ENCODE results near the gene DRGX. TPM values are rescaled to one million over a fixed set of nuclear protein-coding genes. Genes with fewer than 3 reads are reported as not detected.

DRGX gene
- total RNA-seq, 2 donors from 2014 or later, result not detected

- Histone ChIP-seq H3K36me3 (no peaks in the 10 kb centered on the region), H3K27ac (no peak overlapping the region), H3K4me3 (no peak overlapping the region), H3K9me3 (no peaks in the 10 kb centered on the region), H3K4me1 (ENCODE audit: control insufficient read depth in 1 of 2, low read depth in 2 of 2) (no peaks in the 10 kb centered on the region), H3K27me3 (replicated peaks; ENCODE audit: insufficient read depth) (no peaks in the 10 kb centered on the region)
- DNase-seq (ENCODE audit: low spot score), result no peak
- TF ChIP-seq, protein P1, sequence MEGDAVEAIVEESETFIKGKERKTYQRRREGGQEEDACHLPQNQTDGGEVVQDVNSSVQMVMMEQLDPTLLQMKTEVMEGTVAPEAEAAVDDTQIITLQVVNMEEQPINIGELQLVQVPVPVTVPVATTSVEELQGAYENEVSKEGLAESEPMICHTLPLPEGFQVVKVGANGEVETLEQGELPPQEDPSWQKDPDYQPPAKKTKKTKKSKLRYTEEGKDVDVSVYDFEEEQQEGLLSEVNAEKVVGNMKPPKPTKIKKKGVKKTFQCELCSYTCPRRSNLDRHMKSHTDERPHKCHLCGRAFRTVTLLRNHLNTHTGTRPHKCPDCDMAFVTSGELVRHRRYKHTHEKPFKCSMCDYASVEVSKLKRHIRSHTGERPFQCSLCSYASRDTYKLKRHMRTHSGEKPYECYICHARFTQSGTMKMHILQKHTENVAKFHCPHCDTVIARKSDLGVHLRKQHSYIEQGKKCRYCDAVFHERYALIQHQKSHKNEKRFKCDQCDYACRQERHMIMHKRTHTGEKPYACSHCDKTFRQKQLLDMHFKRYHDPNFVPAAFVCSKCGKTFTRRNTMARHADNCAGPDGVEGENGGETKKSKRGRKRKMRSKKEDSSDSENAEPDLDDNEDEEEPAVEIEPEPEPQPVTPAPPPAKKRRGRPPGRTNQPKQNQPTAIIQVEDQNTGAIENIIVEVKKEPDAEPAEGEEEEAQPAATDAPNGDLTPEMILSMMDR (IDR thresholded peaks at IDR 0.05), result no peak
- ATAC-seq (ENCODE audit: insufficient number of reproducible peaks, low FRiP score, low read depth), result no peak
These were observed 31.1 kb downstream of the DRGX start for GRCh38 chr10:49364747-49365146.

- no peak overlapping the region for H3K4me3 ChIP-seq
- H3K27ac ChIP-seq, result no peak overlapping the region
- no peaks in the 10 kb centered on the region for H3K4me1 ChIP-seq (ENCODE audit: control insufficient read depth in 1 of 2, low read depth in 2 of 2)
- no peaks in the 10 kb centered on the region for H3K27me3 ChIP-seq (replicated peaks; ENCODE audit: insufficient read depth)
- DNase-seq (ENCODE audit: low spot score) (no peak), ATAC-seq (ENCODE audit: insufficient number of reproducible peaks, low FRiP score, low read depth) (no peak)
- no peaks in the 10 kb centered on the region for H3K9me3 ChIP-seq
- TF ChIP-seq, protein P1 (IDR thresholded peaks at IDR 0.05), result no peak
- no peaks in the 10 kb centered on the region for H3K36me3 ChIP-seq
These were observed 31.8 kb downstream of the DRGX start for GRCh38 chr10:49364051-49364450.

DNA sequence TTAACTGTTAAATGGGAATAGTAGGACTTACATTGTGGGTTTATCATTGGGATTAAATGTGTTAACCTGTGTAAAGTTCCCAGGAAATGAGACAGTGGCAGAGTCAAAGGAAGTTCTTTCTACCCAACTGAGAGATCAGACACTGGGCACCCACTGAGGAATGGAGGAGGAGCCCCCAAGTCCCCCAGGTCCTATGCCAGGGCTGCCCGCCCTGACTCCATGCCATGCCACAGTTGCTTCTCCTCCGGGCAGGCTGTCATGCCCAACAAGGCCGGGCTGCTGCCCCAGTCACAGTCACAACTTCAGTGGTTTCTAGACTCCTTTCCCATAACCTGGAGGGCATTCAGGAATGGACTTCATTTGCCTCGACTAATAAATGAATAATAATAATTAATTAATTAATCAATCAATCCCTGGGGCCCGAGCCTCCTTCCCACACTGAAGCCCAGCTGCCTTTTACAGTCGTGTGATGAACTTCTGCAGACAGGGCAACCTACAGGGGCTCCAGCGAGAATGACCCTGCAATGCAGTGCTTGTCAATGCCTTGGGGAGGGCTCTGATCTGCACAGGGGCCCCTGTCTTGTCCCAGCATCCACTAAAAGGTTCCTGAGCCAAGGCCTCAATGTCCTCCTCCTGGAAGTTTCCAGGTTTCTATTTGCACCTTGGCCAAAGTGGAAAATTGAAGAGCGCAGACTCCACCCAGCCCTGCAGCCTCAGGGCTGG is 32.4 kb downstream of the DRGX start:
- no peaks in the 10 kb centered on the region for H3K9me3 ChIP-seq
- ATAC-seq (ENCODE audit: insufficient number of reproducible peaks, low FRiP score, low read depth), result no peak
- no peak overlapping the region for H3K4me3 ChIP-seq
- H3K27ac ChIP-seq, result no peak overlapping the region
- no peak for DNase-seq (ENCODE audit: low spot score)
- TF ChIP-seq, protein P1 (IDR thresholded peaks at IDR 0.05), result no peak
- H3K4me1 ChIP-seq (ENCODE audit: control insufficient read depth in 1 of 2, low read depth in 2 of 2), result no peaks in the 10 kb centered on the region
- H3K27me3 ChIP-seq (replicated peaks; ENCODE audit: insufficient read depth), result no peaks in the 10 kb centered on the region
- H3K36me3 ChIP-seq, result no peaks in the 10 kb centered on the region

DNA sequence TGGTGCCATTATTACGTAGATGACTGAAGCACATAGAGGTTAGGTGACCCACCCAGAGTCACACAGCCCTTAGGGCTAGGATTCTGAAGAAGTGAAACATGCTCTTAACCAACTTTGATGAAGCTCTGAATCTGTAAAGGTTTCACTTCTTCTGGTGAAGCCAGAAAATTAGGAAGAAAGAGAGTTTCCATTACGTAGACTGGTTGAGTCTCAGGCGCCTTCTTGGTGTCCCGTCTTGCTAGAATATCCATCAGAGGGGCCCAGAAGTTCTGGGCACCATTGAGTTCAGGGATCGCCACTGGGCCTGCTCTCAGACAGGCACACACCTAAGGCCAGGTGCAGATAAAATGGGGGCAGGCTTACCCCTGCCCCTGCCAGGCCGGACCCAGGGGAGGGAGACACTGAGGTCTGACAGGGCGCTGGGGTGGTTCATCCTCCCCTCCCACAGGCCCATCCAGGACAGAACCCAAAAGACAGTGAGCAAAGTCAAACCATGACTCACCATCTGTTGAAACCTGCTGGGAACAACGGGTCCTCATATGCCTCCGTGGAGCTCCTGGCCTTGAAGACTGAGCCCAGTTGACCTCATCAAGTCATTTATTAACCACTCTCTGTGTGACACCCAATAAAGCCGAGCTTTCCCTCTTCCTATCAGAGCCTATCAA is 33.2 kb downstream of the DRGX start:
- DNase-seq (ENCODE audit: low spot score), result no peak
- H3K9me3 ChIP-seq, result no peaks in the 10 kb centered on the region
- H3K36me3 ChIP-seq, result no peaks in the 10 kb centered on the region
- no peak for ATAC-seq (ENCODE audit: insufficient number of reproducible peaks, low FRiP score, low read depth)
- H3K4me3 ChIP-seq, result no peak overlapping the region
- H3K27me3 ChIP-seq (replicated peaks; ENCODE audit: insufficient read depth), result no peaks in the 10 kb centered on the region
- TF ChIP-seq, protein P1 (IDR thresholded peaks at IDR 0.05), result no peak
- H3K27ac ChIP-seq, result no peak overlapping the region
- H3K4me1 ChIP-seq (ENCODE audit: control insufficient read depth in 1 of 2, low read depth in 2 of 2), result no peaks in the 10 kb centered on the region

GRCh38 chr10:49361735-49362568 is 33.9 kb downstream of the DRGX start:
- H3K9me3 ChIP-seq, result no peaks in the 10 kb centered on the region
- H3K4me1 ChIP-seq (ENCODE audit: control insufficient read depth in 1 of 2, low read depth in 2 of 2), result no peaks in the 10 kb centered on the region
- no peak for ATAC-seq (ENCODE audit: insufficient number of reproducible peaks, low FRiP score, low read depth)
- H3K27ac ChIP-seq, result no peak overlapping the region
- DNase-seq (ENCODE audit: low spot score), result no peak
- no peak overlapping the region for H3K4me3 ChIP-seq
- H3K27me3 ChIP-seq (replicated peaks; ENCODE audit: insufficient read depth), result no peaks in the 10 kb centered on the region
- H3K36me3 ChIP-seq, result no peaks in the 10 kb centered on the region
- TF ChIP-seq, protein P1 (IDR thresholded peaks at IDR 0.05), result no peak

Data from thoracic aorta (tissue), 2 donors.